GM23338 (cell line): ENCODE results near the gene BCAS3. TPM values are rescaled to one million over a fixed set of nuclear protein-coding genes. Genes with fewer than 3 reads are reported as not detected.
A peak's percentile ranks its signal among the peaks of the same experiment; 100 is the strongest.

Source experiments
- ATAC-seq: fragments of 200-7000 bp; cut with Tn5 transposase; 3 replicates; pipeline ENCODE4 v1.9.1; 2020
- DNase-seq: peaks from one replicate; pipeline ENCODE4 v3.0.0-alpha.2; 2015; ENCODE audit warnings: low spot score
- H2AFZ ChIP-seq: fragments of 200-600 bp; sonication (generic); 2 replicates; pipeline ENCODE4 v1.8.0; 2016; ENCODE audit warnings: antibody characterized with exemption, mild to moderate bottlenecking, moderate library complexity
- H3F3A ChIP-seq: fragments of 200-600 bp; sonication (generic); replicated peaks from 2 replicates; pipeline ENCODE4 v1.8.0; 2017; ENCODE audit warnings: antibody characterized with exemption, mixed run types, low read depth
- H3K27ac ChIP-seq: fragments of 200-600 bp; sonication (generic); 2 replicates; pipeline ENCODE4 v1.6.1; 2016; ENCODE audit warnings: low read depth
- H3K27me3 ChIP-seq: fragments of 200-600 bp; sonication (generic); 2 replicates; pipeline ENCODE4 v1.8.0; 2016; ENCODE audit warnings: mild to moderate bottlenecking, mixed run types, moderate library complexity; ENCODE audit not compliant: insufficient read depth
- H3K36me3 ChIP-seq: fragments of 200-600 bp; sonication (generic); 2 replicates; pipeline ENCODE4 v1.8.0; 2016; ENCODE audit warnings: mild to moderate bottlenecking; ENCODE audit not compliant: insufficient read depth
- H3K4me1 ChIP-seq: fragments of 200-600 bp; sonication (generic); 2 replicates; pipeline ENCODE4 v1.8.0; 2016; ENCODE audit warnings: mild to moderate bottlenecking, moderate library complexity; ENCODE audit not compliant: insufficient read depth
- H3K4me2 ChIP-seq: fragments of 200-600 bp; sonication (generic); 2 replicates; pipeline ENCODE4 v1.7.1; 2017; ENCODE audit warnings: mixed run types
- H3K4me3 ChIP-seq: fragments of 200-600 bp; sonication (generic); 2 replicates; pipeline ENCODE4 v1.6.1; 2016; ENCODE audit warnings: mixed run types
- H3K79me2 ChIP-seq: fragments of 200-600 bp; sonication (generic); replicated peaks from 2 replicates; pipeline ENCODE4 v1.8.0; 2017; ENCODE audit warnings: mild to moderate bottlenecking; ENCODE audit not compliant: insufficient read depth
- H3K9me2 ChIP-seq: fragments of 200-600 bp; sonication (generic); 2 replicates; pipeline ENCODE4 v1.8.0; 2017; ENCODE audit not compliant: insufficient read depth
- H4K20me1 ChIP-seq: fragments of 200-600 bp; sonication (generic); replicated peaks from 2 replicates; pipeline ENCODE4 v1.8.0; 2017; ENCODE audit warnings: mild to moderate bottlenecking; ENCODE audit not compliant: insufficient read depth
- H3K27ac Mint-ChIP-seq: 2 replicates; pipeline ENCODE4 v1.8.0; 2020; ENCODE audit warnings: inconsistent platforms, mild to moderate bottlenecking, moderate library complexity, mixed read lengths
- H3K27me3 Mint-ChIP-seq: 3 replicates; pipeline ENCODE4 v1.8.0; 2022; ENCODE audit warnings: low read depth, mild to moderate bottlenecking, moderate library complexity, mixed read lengths, inconsistent platforms; ENCODE audit not compliant: insufficient read depth, poor library complexity
- H3K36me3 Mint-ChIP-seq: 3 replicates; pipeline ENCODE4 v1.8.0; 2021; ENCODE audit warnings: low read depth, mild to moderate bottlenecking, inconsistent platforms, moderate library complexity, mixed read lengths
- H3K4me1 Mint-ChIP-seq: 3 replicates; pipeline ENCODE4 v1.8.0; 2020; ENCODE audit warnings: mild to moderate bottlenecking, inconsistent platforms, mixed read lengths
- H3K4me3 Mint-ChIP-seq: 3 replicates; pipeline ENCODE4 v1.8.0; 2021; ENCODE audit warnings: moderate library complexity, mild to moderate bottlenecking, inconsistent platforms, mixed read lengths
- H3K9me3 Mint-ChIP-seq: 3 replicates; pipeline ENCODE4 v1.8.0; 2020; ENCODE audit warnings: moderate library complexity, mild to moderate bottlenecking, inconsistent platforms, mixed read lengths
- CTCF ChIP-seq, 2 experiments: fragments of 200-600 bp in 1 of 2; sonication (generic) in 1 of 2; conservative IDR thresholded peaks; 2 replicates each; pipeline versions ENCODE4 v1.5.1 to v1.6.1; 2016 to 2017; ENCODE audit warnings: antibody characterized with exemption in 2 of 2, low read depth in 2 of 2, mild to moderate bottlenecking in 2 of 2, moderate library complexity in 1 of 2
- ETS1 ChIP-seq: IDR thresholded peaks from 2 replicates; pipeline ENCODE4 v1.6.1; 2016; ENCODE audit warnings: antibody characterized with exemption
- EZH2 ChIP-seq: fragments of 200-600 bp; sonication (generic); IDR thresholded peaks from one replicate; pipeline ENCODE4 v1.8.0; 2017; ENCODE audit warnings: antibody characterized with exemption, mild to moderate bottlenecking, low read depth; ENCODE audit not compliant: unreplicated experiment
- JUNB ChIP-seq: IDR thresholded peaks from one replicate; pipeline ENCODE4 v1.6.1; 2016; ENCODE audit warnings: antibody characterized with exemption; ENCODE audit not compliant: unreplicated experiment
- STAT1 ChIP-seq: IDR thresholded peaks from one replicate; pipeline ENCODE4 v1.6.1; 2016; ENCODE audit warnings: antibody characterized with exemption; ENCODE audit not compliant: unreplicated experiment
- ZNF331 ChIP-seq: fragments of 250-450 bp; sonication (Bioruptor Pico); IDR thresholded peaks from 2 replicates; pipeline ENCODE4 v1.5.0; 2020; ENCODE audit warnings: low read depth, mild to moderate bottlenecking, moderate library complexity
- ZNF462 ChIP-seq: fragments of 250-450 bp; sonication (Bioruptor Pico); IDR thresholded peaks from 2 replicates; pipeline ENCODE4 v1.5.0; 2020; ENCODE audit warnings: mild to moderate bottlenecking, moderate library complexity
- polyA plus RNA-seq: library from polyadenylated mRNA; unstranded; fragments of >200 nt; fragmentation: Nextera tagmentation; extraction: Ambion mirVana; gene quantifications from 2 replicates; pipeline ENCODE4 v1.2.1, GENCODE V29; 2016
- total RNA-seq: library from RNA; depleted of rRNA; stranded (reverse); fragments of >200 nt; shearing (Covaris generic); gene quantifications from 2 replicates; pipeline ENCODE4 v1.2.3, GENCODE V29; 2014

The BCAS3 gene
- total and polyA plus RNA-seq, 2 experiments from 2014 or later = 8.2 to 28.0 TPM

- Histone ChIP-seq H3K4me1 (no peaks in the 10 kb centered on the region), H2AFZ (no peak overlapping the region), H4K20me1 (no peaks in the 10 kb centered on the region), H3K27me3 (no peaks in the 10 kb centered on the region), H3K4me2 (no peak overlapping the region), H3K9me2 (no peaks in the 10 kb centered on the region), H3K27ac (no peak overlapping the region), H3K4me3 (no peak overlapping the region), H3K79me2 (no peaks in the 10 kb centered on the region), H3F3A (no peaks in the 10 kb centered on the region), H3K36me3 (no peaks in the 10 kb centered on the region)
- no peak for DNase-seq
- Mint-ChIP-seq H3K27ac (peak overlapping the region; percentile 67; the same call in 1 of the 2 replicates), H3K4me3 (no peak overlapping the region), H3K27me3 (peaks cover 2% of the 10 kb centered on the region), H3K4me1 (no peaks in the 10 kb centered on the region), H3K36me3 (no peaks in the 10 kb centered on the region), H3K9me3 (0 out of 3 replicates have a peak, but pooled peaks cover 3% of the 10 kb centered on the region)
- ATAC-seq = no peak
- no peak for TF ChIP-seq ZNF462 (CRISPR knock-in tag)
- TF ChIP-seq ETS1 = no peak
- TF ChIP-seq JUNB = no peak
- no peak for TF ChIP-seq ZNF331 (CRISPR knock-in tag)
- TF ChIP-seq STAT1 = no peak
- no peak for TF ChIP-seq CTCF (conservative IDR thresholded peaks at IDR 0.05; ENCODE audit: low read depth in 2 of 2)
- no peak for TF ChIP-seq EZH2
Measured at GRCh38 chr17:61196302-61196704, 518.7 kb downstream of the BCAS3 start.
